ENCODE results near the gene CCDC177.
"Not testable (repeated sequence)": the region's sequence is repeated elsewhere in the genome, so short reads cannot be mapped to it uniquely, and the experiment has no call there.

Gene CCDC177

GRCh38 chr14:69600304-69600891 is 25.7 kb upstream of the CCDC177 start:
- no peak for DNase-seq (ENCODE audit: low read depth, low spot score)

GRCh38 chr14:69599431-69599830 is 24.8 kb upstream of the CCDC177 start:
- not testable (repeated sequence) for DNase-seq (ENCODE audit: low read depth, low spot score)

GRCh38 chr14:69595336-69595735 is 20.7 kb upstream of the CCDC177 start:
- DNase-seq (ENCODE audit: low read depth, low spot score), result no peak

- DNase-seq (ENCODE audit: low read depth, low spot score), result no peak
Observed at GRCh38 chr14:69594846-69595245, 20.2 kb upstream of the CCDC177 start.

GRCh38 chr14:69593018-69593677 is 18.5 kb upstream of the CCDC177 start:
- no peak for DNase-seq (ENCODE audit: low read depth, low spot score)

- DNase-seq (ENCODE audit: low read depth, low spot score), result no peak
Observed at GRCh38 chr14:69591317-69591716, 16.6 kb upstream of the CCDC177 start.

GRCh38 chr14:69587389-69587788 is 12.7 kb upstream of the CCDC177 start:
- DNase-seq (ENCODE audit: low read depth, low spot score), result no peak

- DNase-seq (ENCODE audit: low read depth, low spot score), result no peak
Observed at GRCh38 chr14:69586404-69586803, 11.7 kb upstream of the CCDC177 start.

GRCh38 chr14:69584389-69584788 is 9.7 kb upstream of the CCDC177 start:
- DNase-seq (ENCODE audit: low read depth, low spot score), result no peak

GRCh38 chr14:69582829-69583228 is 8.2 kb upstream of the CCDC177 start:
- DNase-seq (ENCODE audit: low read depth, low spot score), result no peak

- no peak for DNase-seq (ENCODE audit: low read depth, low spot score)
Observed at GRCh38 chr14:69582212-69582611, 7.5 kb upstream of the CCDC177 start.

- no peak for DNase-seq (ENCODE audit: low read depth, low spot score)
Observed at GRCh38 chr14:69581316-69581935, 6.8 kb upstream of the CCDC177 start.

- no peak for DNase-seq (ENCODE audit: low read depth, low spot score)
Observed at GRCh38 chr14:69580009-69580577, 5.4 kb upstream of the CCDC177 start.

- DNase-seq (ENCODE audit: low read depth, low spot score), result no peak
Observed at GRCh38 chr14:69579476-69579875, 4.8 kb upstream of the CCDC177 start.

- no peak for DNase-seq (ENCODE audit: low read depth, low spot score)
Observed at GRCh38 chr14:69574954-69575295, 254 bp upstream of the CCDC177 start.

- no peak for DNase-seq (ENCODE audit: low read depth, low spot score)
Observed at GRCh38 chr14:69573831-69574262, 824 bp downstream of the CCDC177 start.

GRCh38 chr14:69573205-69573830 is 1.4 kb downstream of the CCDC177 start:
- no peak for DNase-seq (ENCODE audit: low read depth, low spot score)

- DNase-seq (ENCODE audit: low read depth, low spot score), result no peak
Observed at GRCh38 chr14:69572841-69573135, 1.9 kb downstream of the CCDC177 start.

- no peak for DNase-seq (ENCODE audit: low read depth, low spot score)
Observed at GRCh38 chr14:69572030-69572840, 2.4 kb downstream of the CCDC177 start.

- DNase-seq (ENCODE audit: low read depth, low spot score), result no peak
Observed at GRCh38 chr14:69571449-69572029, 3.1 kb downstream of the CCDC177 start.

GRCh38 chr14:69570836-69571330 is 3.8 kb downstream of the CCDC177 start:
- no peak for DNase-seq (ENCODE audit: low read depth, low spot score)
